Uterus (tissue), 2 donors: ENCODE results near the gene CBX2.

Source experiments
- POLR2A ChIP-seq, 2 donors: fragments of 450-650 bp; IDR thresholded peaks; one replicate each; pipeline ENCODE4 v1.6.1; 2016; ENCODE audit warnings: antibody characterized with exemption in 2 of 2, mild to moderate bottlenecking in 1 of 2, moderate library complexity in 1 of 2
- TF ChIP-seq, protein P1 (sequence below), 4 experiments: fragments of 200-600 bp in 2 of 4; fragments of 450-650 bp in 2 of 4; sonication (generic) in 2 of 4; IDR thresholded peaks; one replicate each; pipeline ENCODE4 v1.5.1; 2016 to 2019; ENCODE audit warnings: antibody characterized with exemption in 4 of 4, mild to moderate bottlenecking in 2 of 4, moderate library complexity in 1 of 4

DNA sequence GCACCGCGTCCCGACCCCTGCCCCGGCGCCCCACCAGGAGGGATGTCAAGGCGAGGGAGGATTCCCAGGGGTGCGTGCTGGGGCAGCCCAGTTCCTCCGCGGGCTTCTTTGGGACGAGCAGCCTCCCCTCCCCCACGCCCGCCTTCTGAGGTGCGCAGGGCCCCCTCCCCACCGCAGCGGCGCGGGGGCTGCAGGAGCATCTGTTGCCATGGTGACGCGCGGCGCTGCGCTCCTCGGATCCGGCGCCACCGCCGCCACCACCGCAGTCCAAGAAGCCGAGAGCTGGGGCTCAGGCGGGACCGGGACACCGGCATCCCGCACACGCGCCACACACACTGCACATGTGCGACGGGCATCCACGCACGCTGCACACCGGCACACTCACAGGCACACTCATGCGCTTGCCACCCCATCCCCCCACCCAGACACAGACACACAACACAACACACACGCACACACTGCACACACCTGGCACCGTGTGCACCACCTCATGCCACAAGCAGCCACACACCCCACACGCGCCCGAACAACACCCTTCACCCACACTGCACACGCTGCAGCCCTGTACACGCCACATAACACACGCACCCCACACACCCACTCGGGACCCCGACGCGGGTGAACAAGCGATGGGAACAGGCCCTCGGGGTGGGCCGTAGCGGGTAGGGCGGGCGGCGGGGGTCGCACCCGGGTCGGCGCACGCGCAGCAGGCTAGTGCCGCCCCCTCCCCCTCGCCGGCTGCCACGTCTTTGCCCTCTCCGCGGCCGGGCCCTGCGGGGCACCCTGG, 30.2 kb upstream of the CBX2 start:
- TF ChIP-seq, protein P1, sequence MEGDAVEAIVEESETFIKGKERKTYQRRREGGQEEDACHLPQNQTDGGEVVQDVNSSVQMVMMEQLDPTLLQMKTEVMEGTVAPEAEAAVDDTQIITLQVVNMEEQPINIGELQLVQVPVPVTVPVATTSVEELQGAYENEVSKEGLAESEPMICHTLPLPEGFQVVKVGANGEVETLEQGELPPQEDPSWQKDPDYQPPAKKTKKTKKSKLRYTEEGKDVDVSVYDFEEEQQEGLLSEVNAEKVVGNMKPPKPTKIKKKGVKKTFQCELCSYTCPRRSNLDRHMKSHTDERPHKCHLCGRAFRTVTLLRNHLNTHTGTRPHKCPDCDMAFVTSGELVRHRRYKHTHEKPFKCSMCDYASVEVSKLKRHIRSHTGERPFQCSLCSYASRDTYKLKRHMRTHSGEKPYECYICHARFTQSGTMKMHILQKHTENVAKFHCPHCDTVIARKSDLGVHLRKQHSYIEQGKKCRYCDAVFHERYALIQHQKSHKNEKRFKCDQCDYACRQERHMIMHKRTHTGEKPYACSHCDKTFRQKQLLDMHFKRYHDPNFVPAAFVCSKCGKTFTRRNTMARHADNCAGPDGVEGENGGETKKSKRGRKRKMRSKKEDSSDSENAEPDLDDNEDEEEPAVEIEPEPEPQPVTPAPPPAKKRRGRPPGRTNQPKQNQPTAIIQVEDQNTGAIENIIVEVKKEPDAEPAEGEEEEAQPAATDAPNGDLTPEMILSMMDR (IDR thresholded peaks at IDR 0.05) = no peak
- no peak for TF ChIP-seq POLR2A (IDR thresholded peaks at IDR 0.05)
